GM23338 (cell line): Measurements from ENCODE around the gene RAB3GAP1. TPM values are rescaled to one million over a fixed set of nuclear protein-coding genes. Genes with fewer than 3 reads are reported as not detected.

Experiments
- ATAC-seq: fragments of 200-7000 bp; cut with Tn5 transposase; 3 replicates; pipeline ENCODE4 v1.9.1; 2020
- DNase-seq: peaks from one replicate; pipeline ENCODE4 v3.0.0-alpha.2; 2015; ENCODE audit warnings: low spot score
- H2AFZ ChIP-seq: fragments of 200-600 bp; sonication (generic); 2 replicates; pipeline ENCODE4 v1.8.0; 2016; ENCODE audit warnings: antibody characterized with exemption, mild to moderate bottlenecking, moderate library complexity
- H3F3A ChIP-seq: fragments of 200-600 bp; sonication (generic); replicated peaks from 2 replicates; pipeline ENCODE4 v1.8.0; 2017; ENCODE audit warnings: antibody characterized with exemption, mixed run types, low read depth
- H3K27ac ChIP-seq: fragments of 200-600 bp; sonication (generic); 2 replicates; pipeline ENCODE4 v1.6.1; 2016; ENCODE audit warnings: low read depth
- H3K27me3 ChIP-seq: fragments of 200-600 bp; sonication (generic); 2 replicates; pipeline ENCODE4 v1.8.0; 2016; ENCODE audit warnings: mild to moderate bottlenecking, mixed run types, moderate library complexity; ENCODE audit not compliant: insufficient read depth
- H3K36me3 ChIP-seq: fragments of 200-600 bp; sonication (generic); 2 replicates; pipeline ENCODE4 v1.8.0; 2016; ENCODE audit warnings: mild to moderate bottlenecking; ENCODE audit not compliant: insufficient read depth
- H3K4me1 ChIP-seq: fragments of 200-600 bp; sonication (generic); 2 replicates; pipeline ENCODE4 v1.8.0; 2016; ENCODE audit warnings: mild to moderate bottlenecking, moderate library complexity; ENCODE audit not compliant: insufficient read depth
- H3K4me2 ChIP-seq: fragments of 200-600 bp; sonication (generic); 2 replicates; pipeline ENCODE4 v1.7.1; 2017; ENCODE audit warnings: mixed run types
- H3K4me3 ChIP-seq: fragments of 200-600 bp; sonication (generic); 2 replicates; pipeline ENCODE4 v1.6.1; 2016; ENCODE audit warnings: mixed run types
- H3K79me2 ChIP-seq: fragments of 200-600 bp; sonication (generic); replicated peaks from 2 replicates; pipeline ENCODE4 v1.8.0; 2017; ENCODE audit warnings: mild to moderate bottlenecking; ENCODE audit not compliant: insufficient read depth
- H3K9me2 ChIP-seq: fragments of 200-600 bp; sonication (generic); 2 replicates; pipeline ENCODE4 v1.8.0; 2017; ENCODE audit not compliant: insufficient read depth
- H4K20me1 ChIP-seq: fragments of 200-600 bp; sonication (generic); replicated peaks from 2 replicates; pipeline ENCODE4 v1.8.0; 2017; ENCODE audit warnings: mild to moderate bottlenecking; ENCODE audit not compliant: insufficient read depth
- H3K27ac Mint-ChIP-seq: 2 replicates; pipeline ENCODE4 v1.8.0; 2020; ENCODE audit warnings: inconsistent platforms, mild to moderate bottlenecking, moderate library complexity, mixed read lengths
- H3K27me3 Mint-ChIP-seq: 3 replicates; pipeline ENCODE4 v1.8.0; 2022; ENCODE audit warnings: low read depth, mild to moderate bottlenecking, moderate library complexity, mixed read lengths, inconsistent platforms; ENCODE audit not compliant: insufficient read depth, poor library complexity
- H3K36me3 Mint-ChIP-seq: 3 replicates; pipeline ENCODE4 v1.8.0; 2021; ENCODE audit warnings: low read depth, mild to moderate bottlenecking, inconsistent platforms, moderate library complexity, mixed read lengths
- H3K4me1 Mint-ChIP-seq: 3 replicates; pipeline ENCODE4 v1.8.0; 2020; ENCODE audit warnings: mild to moderate bottlenecking, inconsistent platforms, mixed read lengths
- H3K4me3 Mint-ChIP-seq: 3 replicates; pipeline ENCODE4 v1.8.0; 2021; ENCODE audit warnings: moderate library complexity, mild to moderate bottlenecking, inconsistent platforms, mixed read lengths
- H3K9me3 Mint-ChIP-seq: 3 replicates; pipeline ENCODE4 v1.8.0; 2020; ENCODE audit warnings: moderate library complexity, mild to moderate bottlenecking, inconsistent platforms, mixed read lengths
- CREB1 ChIP-seq: fragments of 250-450 bp; sonication (Bioruptor Pico); IDR thresholded peaks from 2 replicates; pipeline ENCODE4 v1.5.0; 2020; ENCODE audit warnings: low read depth, mild to moderate bottlenecking, moderate library complexity
- CTCF ChIP-seq, 2 experiments: fragments of 200-600 bp in 1 of 2; sonication (generic) in 1 of 2; conservative IDR thresholded peaks; 2 replicates each; pipeline versions ENCODE4 v1.5.1 to v1.6.1; 2016 to 2017; ENCODE audit warnings: antibody characterized with exemption in 2 of 2, low read depth in 2 of 2, mild to moderate bottlenecking in 2 of 2, moderate library complexity in 1 of 2
- POLR2AphosphoS5 ChIP-seq: IDR thresholded peaks from 2 replicates; pipeline ENCODE4 v1.6.1; 2016; ENCODE audit warnings: antibody characterized with exemption, low read depth
- STAT1 ChIP-seq: IDR thresholded peaks from one replicate; pipeline ENCODE4 v1.6.1; 2016; ENCODE audit warnings: antibody characterized with exemption; ENCODE audit not compliant: unreplicated experiment
- ZNF331 ChIP-seq: fragments of 250-450 bp; sonication (Bioruptor Pico); IDR thresholded peaks from 2 replicates; pipeline ENCODE4 v1.5.0; 2020; ENCODE audit warnings: low read depth, mild to moderate bottlenecking, moderate library complexity
- ZNF462 ChIP-seq: fragments of 250-450 bp; sonication (Bioruptor Pico); IDR thresholded peaks from 2 replicates; pipeline ENCODE4 v1.5.0; 2020; ENCODE audit warnings: mild to moderate bottlenecking, moderate library complexity
- polyA plus RNA-seq: library from polyadenylated mRNA; unstranded; fragments of >200 nt; fragmentation: Nextera tagmentation; extraction: Ambion mirVana; gene quantifications from 2 replicates; pipeline ENCODE4 v1.2.1, GENCODE V29; 2016
- total RNA-seq: library from RNA; depleted of rRNA; stranded (reverse); fragments of >200 nt; shearing (Covaris generic); gene quantifications from 2 replicates; pipeline ENCODE4 v1.2.3, GENCODE V29; 2014

The RAB3GAP1 gene
- total and polyA plus RNA-seq, 2 experiments from 2014 or later: 22.5 to 40.4 TPM

GRCh38 chr2:135023886-135024485 lies 28.1 kb upstream of the RAB3GAP1 start (continued):
- TF ChIP-seq ZNF462 (CRISPR knock-in tag) (no peak), CREB1 (CRISPR knock-in tag) (no peak), POLR2AphosphoS5 (no peak)

- H3K9me3 Mint-ChIP-seq: peaks cover 11% of the 10 kb centered on the region
- Histone ChIP-seq H3F3A (no peaks in the 10 kb centered on the region), H3K36me3 (no peaks in the 10 kb centered on the region), H3K9me2 (0 out of 2 replicates have a peak, but pooled peaks cover 3% of the 10 kb centered on the region), H3K27me3 (no peaks in the 10 kb centered on the region), H2AFZ (no peak overlapping the region), H3K79me2 (no peaks in the 10 kb centered on the region), H3K27ac (no peak overlapping the region), H4K20me1 (no peaks in the 10 kb centered on the region), H3K4me3 (no peak overlapping the region), H3K4me1 (no peaks in the 10 kb centered on the region), H3K4me2 (no peak overlapping the region)
- no peaks in the 10 kb centered on the region for H3K4me1 Mint-ChIP-seq
- DNase-seq (no peak), ATAC-seq (no peak)
- H3K36me3 Mint-ChIP-seq: peaks cover 9% of the 10 kb centered on the region
- H3K4me3 Mint-ChIP-seq: no peak overlapping the region
- H3K27me3 Mint-ChIP-seq: peaks cover 6% of the 10 kb centered on the region
- H3K27ac Mint-ChIP-seq: no peak overlapping the region
- no peak for TF ChIP-seq STAT1
- TF ChIP-seq ZNF462 (CRISPR knock-in tag): no peak
- TF ChIP-seq ZNF331 (CRISPR knock-in tag): no peak
- TF ChIP-seq CTCF (conservative IDR thresholded peaks at IDR 0.05; ENCODE audit: low read depth in 2 of 2): no peak
Observed at GRCh38 chr2:135029481-135030134, 22.5 kb upstream of the RAB3GAP1 start.
